HCT116 (cell line): Measurements from ENCODE around the gene PDGFA. TPM values are rescaled to one million over a fixed set of nuclear protein-coding genes. Genes with fewer than 3 reads are reported as not detected.

Source experiments
- ATAC-seq: fragments of 200-7000 bp; cut with Tn5 transposase; 2 replicates; pipeline ENCODE4 v1.9.1; 2020; ENCODE audit warnings: mild to moderate bottlenecking, moderate library complexity
- BruUV-seq: library from RNA; stranded (reverse); fragments of 400-500 nt; replicated peaks from 2 replicates; lab custom pipeline; 2021; lab: Mats Ljungman, UMichigan
- CTCF ChIA-PET: fragments of 300-600 bp; sonication (Branson Sonifier 250); formaldehyde crosslinking; loops from one replicate; lab custom pipeline; 2021; ENCODE audit warnings: antibody characterized with exemption; lab: Charles Lee
- POLR2A ChIA-PET: fragments of 300-600, 350-600 bp; sonication (Branson Sonifier 250); formaldehyde crosslinking; loops from one replicate; lab custom pipeline; 2021; ENCODE audit warnings: antibody characterized with exemption; lab: Charles Lee
- RAD21 ChIA-PET, 2 experiments: fragments of 300-600 bp; sonication (Branson Sonifier 250); formaldehyde crosslinking; loops; one replicate each; lab custom pipeline; 2023; ENCODE audit warnings: low total read pairs in 2 of 2; ENCODE audit not compliant: uncharacterized antibody in 2 of 2, unreplicated experiment in 2 of 2, low non-redundant PET in 1 of 2; lab: Charles Lee
- DNase-seq: peaks from one replicate; pipeline ENCODE4 v3.0.0-alpha.2; 2010; ENCODE audit warnings: low read depth, low spot score
- H2AFZ ChIP-seq: fragments of 200-600 bp; shearing (Covaris generic), sonication (generic); 2 replicates; pipeline ENCODE4 v1.6.1; 2017; ENCODE audit warnings: low read depth, mixed run types, mixed read lengths, antibody characterized with exemption, low read length; ENCODE audit not compliant: poor library complexity, severe bottlenecking
- H3K27ac ChIP-seq: 2 replicates; pipeline ENCODE4 v1.5.1; 2012; ENCODE audit warnings: low read depth, low read length
- H3K27me3 ChIP-seq: fragments of 200-600 bp; sonication (generic); 2 replicates; pipeline ENCODE4 v1.6.1; 2016; ENCODE audit warnings: mixed run types, low read length, mixed read lengths; ENCODE audit not compliant: insufficient read depth
- H3K36me3 ChIP-seq, 2 experiments: fragments of 200-500 bp in 1 of 2; fragments of 200-600 bp in 1 of 2; sonication (Bioruptor generic) in 1 of 2; sonication (generic) in 1 of 2; 2 replicates each; pipeline versions ENCODE4 v1.5.1 to v1.6.1; 2014 to 2016; ENCODE audit warnings: low read length in 2 of 2, inconsistent platforms in 1 of 2, mixed read lengths in 1 of 2, mixed run types in 1 of 2; ENCODE audit not compliant: insufficient read depth in 2 of 2, control insufficient read depth in 1 of 2
- H3K4me1 ChIP-seq, 2 experiments: fragments of 200-600 bp in 1 of 2; sonication (generic) in 1 of 2; 2 replicates each; pipeline versions ENCODE4 v1.5.1 to v1.6.1; 2012 to 2017; ENCODE audit warnings: low read length in 2 of 2, inconsistent platforms in 1 of 2, mild to moderate bottlenecking in 1 of 2, mixed read lengths in 1 of 2, mixed run types in 1 of 2, moderate library complexity in 1 of 2; ENCODE audit not compliant: insufficient read depth in 2 of 2, control insufficient read depth in 1 of 2
- H3K4me2 ChIP-seq: fragments of 200-600 bp; sonication (generic); 2 replicates; pipeline ENCODE4 v1.6.1; 2017; ENCODE audit warnings: mixed run types, low read length, mixed read lengths
- H3K4me3 ChIP-seq, 2 experiments: fragments of 200-600 bp in 1 of 2; sonication (generic) in 1 of 2; replicated peaks in 1 of 2; 2 replicates each; pipeline ENCODE4 v1.5.1; 2011 to 2016; ENCODE audit warnings: low read length in 2 of 2, control low read depth in 1 of 2, low read depth in 1 of 2, mild to moderate bottlenecking in 1 of 2, mixed read lengths in 1 of 2, mixed run types in 1 of 2
- H3K79me2 ChIP-seq: fragments of 200-600 bp; sonication (generic); 2 replicates; pipeline ENCODE4 v1.6.1; 2017; ENCODE audit warnings: mild to moderate bottlenecking, mixed run types, low read length, moderate library complexity, mixed read lengths; ENCODE audit not compliant: insufficient read depth
- H3K9ac ChIP-seq: fragments of 200-600 bp; sonication (generic); 2 replicates; pipeline ENCODE4 v1.6.1; 2016; ENCODE audit warnings: low read length, mixed read lengths
- H3K9me2 ChIP-seq: fragments of 200-600 bp; sonication (generic), shearing (Covaris generic); 2 replicates; pipeline ENCODE4 v1.6.1; 2017; ENCODE audit warnings: mixed run types, mild to moderate bottlenecking, moderate library complexity; ENCODE audit not compliant: insufficient read depth
- H3K9me3 ChIP-seq, 2 experiments: fragments of 200-500 bp in 1 of 2; fragments of 200-600 bp in 1 of 2; sonication (Bioruptor generic) in 1 of 2; sonication (generic) in 1 of 2; 2 replicates each; pipeline ENCODE4 v1.6.1; 2014 to 2017; ENCODE audit warnings: low read length in 2 of 2, mixed read lengths in 2 of 2, inconsistent platforms in 1 of 2, low read depth in 1 of 2, mild to moderate bottlenecking in 1 of 2, mixed run types in 1 of 2, moderate library complexity in 1 of 2; ENCODE audit not compliant: control insufficient read depth in 1 of 2, insufficient read depth in 1 of 2
- H4K20me1 ChIP-seq: fragments of 200-600 bp; sonication (generic), shearing (Covaris generic); 2 replicates; pipeline ENCODE4 v1.6.1; 2017; ENCODE audit warnings: mixed run types, mild to moderate bottlenecking, moderate library complexity; ENCODE audit not compliant: insufficient read depth
- CBX3 ChIP-seq: IDR thresholded peaks from 2 replicates; pipeline ENCODE4 v1.6.1; 2012; ENCODE audit warnings: low read depth
- CEBPB ChIP-seq: IDR thresholded peaks from 2 replicates; pipeline ENCODE4 v1.6.1; 2012; ENCODE audit warnings: low read depth
- CTCF ChIP-seq, 3 experiments: fragments of 200-600 bp in 1 of 3; sonication (generic) in 1 of 3; IDR thresholded peaks in 2 of 3; conservative IDR thresholded peaks in 1 of 3; 2 replicates each; pipeline ENCODE4 v1.5.1; 2012 to 2017; ENCODE audit warnings: low read depth in 2 of 3, low read length in 2 of 3, antibody characterized with exemption in 1 of 3, borderline replicate concordance in 1 of 3, control low read depth in 1 of 3, mild to moderate bottlenecking in 1 of 3, mixed read lengths in 1 of 3, mixed run types in 1 of 3, moderate library complexity in 1 of 3; ENCODE audit not compliant: insufficient read depth in 1 of 3
- EGR1 ChIP-seq: IDR thresholded peaks from 2 replicates; pipeline ENCODE4 v1.6.1; 2012; ENCODE audit warnings: low read depth
- EZH2phosphoT487 ChIP-seq: fragments of 200-600 bp; IDR thresholded peaks from 2 replicates; pipeline ENCODE4 v1.6.1; 2018; ENCODE audit warnings: antibody characterized with exemption, borderline replicate concordance
- JUND ChIP-seq: IDR thresholded peaks from 2 replicates; pipeline ENCODE4 v1.6.1; 2012
- MAX ChIP-seq: IDR thresholded peaks from 2 replicates; pipeline ENCODE4 v1.6.1; 2012
- POLR2A ChIP-seq: IDR thresholded peaks from 2 replicates; pipeline ENCODE4 v1.7.0; 2011; ENCODE audit warnings: borderline replicate concordance; ENCODE audit not compliant: insufficient read depth, insufficient read length; ENCODE audit errors: extremely low read depth
- POLR2AphosphoS5 ChIP-seq: IDR thresholded peaks from 2 replicates; pipeline ENCODE4 v1.6.1; 2011; ENCODE audit warnings: mild to moderate bottlenecking, low read depth, low read length, moderate library complexity
- REST ChIP-seq: IDR thresholded peaks from 2 replicates; pipeline ENCODE4 v1.6.1; 2012; ENCODE audit warnings: low read depth
- SIN3A ChIP-seq: IDR thresholded peaks from 2 replicates; pipeline ENCODE4 v1.6.1; 2012; ENCODE audit warnings: low read depth
- SP1 ChIP-seq: IDR thresholded peaks from 2 replicates; pipeline ENCODE4 v1.6.1; 2012; ENCODE audit warnings: low read depth
- SRF ChIP-seq: IDR thresholded peaks from 2 replicates; pipeline ENCODE4 v1.6.1; 2012; ENCODE audit warnings: low read depth
- TCF7L2 ChIP-seq: IDR thresholded peaks from 2 replicates; pipeline ENCODE4 v1.7.0; 2011; ENCODE audit warnings: borderline replicate concordance, inconsistent platforms; ENCODE audit not compliant: insufficient read depth, insufficient read length; ENCODE audit errors: extremely low read depth
- ZNF274 ChIP-seq: fragments of 200-500 bp; sonication (Bioruptor generic); IDR thresholded peaks from 2 replicates; pipeline ENCODE4 v1.6.1; 2014; ENCODE audit warnings: mild to moderate bottlenecking, low read depth, low read length, inconsistent platforms
- intact Hi-C: fragments of 100-400 bp; cut with micrococcal nuclease; formaldehyde crosslinking; loops from 2 replicates; pipeline ENCODE4 v1.10.0; 2022
- total RNA-seq: library from RNA; stranded (reverse); gene quantifications from one replicate; pipeline ENCODE4 v1.2.1, GENCODE V29; 2021; ENCODE audit not compliant: unreplicated experiment

PDGFA gene
- total RNA-seq, 1 experiment from 2014 or later: 44.7 TPM

- CTCF ChIA-PET: no interaction called here
- DNase-seq: no peak
Measured at GRCh38 chr7:471191-471865, 48.3 kb downstream of the PDGFA start.

More at GRCh38 chr7:471191-471865, 48.3 kb downstream of the PDGFA start:
- Histone ChIP-seq H3K27me3 (no peaks in the 10 kb centered on the region), H3K36me3 (no peaks in the 10 kb centered on the region), H2AFZ (no peak overlapping the region), H3K79me2 (no peaks in the 10 kb centered on the region), H3K4me2 (no peak overlapping the region), H3K27ac (no peak overlapping the region), H3K9ac (no peak overlapping the region), H4K20me1 (no peaks in the 10 kb centered on the region), H3K9me2 (no peaks in the 10 kb centered on the region), H3K4me1 (no peaks in the 10 kb centered on the region), H3K4me3 (no peak overlapping the region), H3K9me3 (peaks cover 0 to 7% of the 10 kb centered on the region in 2 experiments; a peak in 1 of 4 replicates)
- ChIA-PET RAD21 (no interaction called here), POLR2A (no interaction called here)
- no TSS peak for BruUV-seq
- ATAC-seq: no peak
- intact Hi-C loops: no loop called here
- TF ChIP-seq SP1: no peak
- TF ChIP-seq ZNF274: no peak
- TF ChIP-seq EZH2phosphoT487: no peak
- TF ChIP-seq EGR1: no peak
- TF ChIP-seq TCF7L2: no peak
- no peak for TF ChIP-seq CBX3
- no peak for TF ChIP-seq POLR2A
- TF ChIP-seq SRF: no peak
- TF ChIP-seq SIN3A: no peak
- no peak for TF ChIP-seq CTCF (IDR thresholded peaks at IDR 0.05 in 2 of 3, conservative IDR thresholded peaks at IDR 0.05 in 1 of 3; ENCODE audit: borderline replicate concordance in 1 of 3, insufficient read depth in 1 of 3, low read depth in 2 of 3, low read length in 2 of 3)
- no peak for TF ChIP-seq POLR2AphosphoS5
- TF ChIP-seq JUND: no peak
- TF ChIP-seq CEBPB: no peak
- no peak for TF ChIP-seq REST
- no peak for TF ChIP-seq MAX
